Measurements from ENCODE around the gene TM4SF4. TPM values are rescaled to one million over a fixed set of nuclear protein-coding genes. Genes with fewer than 3 reads are reported as not detected.

TM4SF4 gene
- total and polyA plus RNA-seq, 7 donors = 0.92 to 17.1 (median 5.0) TPM; not detected in 1

GRCh38 chr3:149476225-149476624 is 1.7 kb downstream of the TM4SF4 start:
- no peak overlapping the region for H3K27ac ChIP-seq
- no peak overlapping the region for H3K4me3 ChIP-seq
- no peak for DNase-seq
- peaks cover 0 to 14% (median 6%) of the 10 kb centered on the region in 4 donors for H3K4me1 ChIP-seq
- H3K36me3 ChIP-seq = no peaks in the 10 kb centered on the region
- no peak for TF ChIP-seq CTCF (IDR thresholded peaks at IDR 0.05)
- TF ChIP-seq POLR2AphosphoS5 (IDR thresholded peaks at IDR 0.05) = no peak
- no peak for TF ChIP-seq EP300 (IDR thresholded peaks at IDR 0.05)
- TF ChIP-seq POLR2A (IDR thresholded peaks at IDR 0.05) = no peak
- WGBS, 2 donors = 90 to 94% methylated on average over 4 of the region's 4 CpGs
- no peaks in the 10 kb centered on the region for H3K27me3 ChIP-seq
- H3K9me3 ChIP-seq = no peaks in the 10 kb centered on the region
- intact Hi-C loops (cut with DNase I) = no loop called here

DNA sequence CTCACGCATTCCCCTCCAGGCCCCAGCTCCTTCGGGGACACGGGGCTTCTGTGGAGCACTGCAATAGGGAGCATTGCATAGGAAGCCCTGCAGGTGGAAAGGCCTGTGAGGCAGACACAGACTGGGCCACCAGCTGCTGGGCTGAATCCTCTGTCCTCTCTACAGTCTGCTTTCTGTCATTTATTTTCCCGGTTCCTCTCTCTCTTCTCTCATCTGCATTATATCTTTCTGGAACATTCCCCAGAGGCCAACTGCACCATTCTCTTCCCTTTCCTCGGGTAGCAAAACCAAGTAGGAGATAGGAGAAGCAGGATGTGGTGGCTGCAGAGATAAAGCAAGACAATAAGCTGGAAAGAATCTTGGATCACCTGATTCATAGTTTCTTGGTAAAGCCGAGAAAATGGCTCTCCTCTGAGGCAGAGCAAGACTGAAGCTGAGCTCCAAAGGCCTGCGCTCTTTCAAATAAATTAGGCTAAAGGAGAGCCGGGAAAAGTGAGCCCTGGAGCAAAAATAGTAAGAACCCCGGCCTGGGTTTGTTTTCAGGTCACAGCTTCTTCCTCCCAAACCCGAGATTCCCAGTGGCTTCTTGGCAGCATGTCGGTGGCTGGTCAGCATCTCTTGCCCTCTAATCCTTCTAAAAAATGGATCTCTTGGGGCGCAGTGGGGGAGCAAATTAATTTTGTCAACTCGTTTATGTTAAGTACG is 5.3 kb downstream of the TM4SF4 start:
- TF ChIP-seq CTCF (IDR thresholded peaks at IDR 0.05) = no peak
- no peak for TF ChIP-seq POLR2AphosphoS5 (IDR thresholded peaks at IDR 0.05)
- TF ChIP-seq EP300 (IDR thresholded peaks at IDR 0.05) = no peak
- TF ChIP-seq POLR2A (IDR thresholded peaks at IDR 0.05) = no peak
- Histone ChIP-seq H3K4me3 (no peak overlapping the region), H3K27me3 (no peaks in the 10 kb centered on the region), H3K27ac (peak overlapping the region in 2 of 4 donors; percentile 12 to 38), H3K4me1 (peaks cover 0 to 6% (median 0%) of the 10 kb centered on the region in 4 donors), H3K36me3 (no peaks in the 10 kb centered on the region), H3K9me3 (no peaks in the 10 kb centered on the region)
- WGBS, 2 donors = 81 to 84% methylated on average over 14 of the region's 14 CpGs
- no peak for DNase-seq
- intact Hi-C loops (cut with DNase I) = no loop called here

GRCh38 chr3:149480326-149481017 is 6.0 kb downstream of the TM4SF4 start:
- H3K4me3 ChIP-seq = no peak overlapping the region
- H3K27ac ChIP-seq = peak overlapping the region in 2 of 4 donors; percentile 12 to 38
- peaks cover 0 to 6% (median 0%) of the 10 kb centered on the region in 4 donors for H3K4me1 ChIP-seq
- no peaks in the 10 kb centered on the region for H3K9me3 ChIP-seq
- intact Hi-C loops (cut with DNase I) = no loop called here
- no peaks in the 10 kb centered on the region for H3K36me3 ChIP-seq
- 69 to 75% methylated on average over 15 of the region's 15 CpGs for whole genome bisulfite sequencing, 2 donors
- TF ChIP-seq POLR2A (IDR thresholded peaks at IDR 0.05) (no peak), CTCF (IDR thresholded peaks at IDR 0.05) (peak in 3 of 4 experiments; percentile 21 to 46 (median 43))
- DNase-seq = peak; percentile 75
- no peaks in the 10 kb centered on the region for H3K27me3 ChIP-seq

GRCh38 chr3:149481056-149481455 is 6.6 kb downstream of the TM4SF4 start:
- no peak for DNase-seq
- Histone ChIP-seq H3K9me3 (no peaks in the 10 kb centered on the region), H3K27ac (no peak overlapping the region), H3K27me3 (no peaks in the 10 kb centered on the region), H3K36me3 (no peaks in the 10 kb centered on the region), H3K4me3 (no peak overlapping the region), H3K4me1 (peaks cover 0 to 6% (median 0%) of the 10 kb centered on the region in 4 donors)
- no peak for TF ChIP-seq CTCF (IDR thresholded peaks at IDR 0.05)
- TF ChIP-seq EP300 (IDR thresholded peaks at IDR 0.05) = no peak
- TF ChIP-seq POLR2AphosphoS5 (IDR thresholded peaks at IDR 0.05) = no peak
- TF ChIP-seq POLR2A (IDR thresholded peaks at IDR 0.05) = no peak
- intact Hi-C loops (cut with DNase I) = no loop called here
- 87 to 89% methylated on average over 3 of the region's 3 CpGs for WGBS, 2 donors

Measured in sigmoid colon (tissue), 7 donors.